KOPT-K1 (cell line): ENCODE results near the gene CKAP2L.

Experiments used
- H3K27ac ChIP-seq: fragments of 200-600 bp; sonication (generic); 2 replicates; pipeline ENCODE4 v1.5.1; 2016; ENCODE audit warnings: antibody characterized with exemption, mild to moderate bottlenecking, low read depth, low read length; ENCODE audit not compliant: poor library complexity, severe bottlenecking
- H3K36me3 ChIP-seq: fragments of 200-600 bp; sonication (generic); 2 replicates; pipeline ENCODE4 v1.5.1; 2017; ENCODE audit warnings: antibody characterized with exemption, mild to moderate bottlenecking, low read length, moderate library complexity; ENCODE audit not compliant: insufficient read depth
- H3K9me3 ChIP-seq: fragments of 200-600 bp; sonication (generic); 2 replicates; pipeline ENCODE4 v1.5.1; 2017; ENCODE audit warnings: antibody characterized with exemption, low read length, mild to moderate bottlenecking; ENCODE audit not compliant: insufficient read depth, poor library complexity, severe bottlenecking

CKAP2L gene

DNA sequence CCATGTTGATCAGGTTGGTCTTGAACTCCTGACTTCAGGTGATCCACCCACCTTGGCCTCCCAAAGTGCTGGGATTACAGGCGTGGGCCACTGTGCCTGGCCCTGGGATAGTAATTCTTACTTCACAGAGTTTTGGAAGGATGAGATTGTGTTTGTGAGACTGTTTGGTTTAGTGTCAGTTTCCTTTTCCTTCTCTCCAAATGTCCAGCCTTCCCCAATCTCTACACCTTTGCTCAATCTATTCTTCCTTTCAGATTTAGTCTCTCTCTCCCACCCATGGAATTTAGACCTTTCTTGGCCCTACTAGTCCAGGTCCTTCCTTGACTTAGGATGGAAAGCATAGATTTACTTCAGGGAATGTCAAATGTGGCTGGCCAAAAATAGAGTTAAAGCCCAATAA lies 32.1 kb upstream of the CKAP2L start:
- Histone ChIP-seq H3K27ac (no peak overlapping the region), H3K9me3 (no peaks in the 10 kb centered on the region), H3K36me3 (no peaks in the 10 kb centered on the region)

DNA sequence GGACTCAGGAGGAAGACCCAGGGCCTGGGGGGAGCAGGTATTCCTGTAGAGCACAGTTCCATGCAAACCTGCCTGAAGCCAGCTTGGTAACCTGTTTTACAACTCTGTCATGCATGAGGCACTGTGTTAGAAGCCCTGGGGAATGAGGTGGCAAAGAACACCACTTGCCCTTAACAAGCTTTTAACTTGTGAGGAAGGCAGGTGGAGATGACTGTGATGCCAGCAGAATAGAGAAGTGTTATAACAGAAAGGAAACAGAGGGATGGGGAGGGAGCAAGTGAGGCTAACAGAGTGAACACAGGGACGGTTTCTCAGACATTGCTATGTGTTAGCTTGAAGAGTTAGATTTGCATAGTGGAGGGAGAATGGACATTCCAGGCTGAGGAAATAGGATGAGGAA lies 31.4 kb upstream of the CKAP2L start:
- Histone ChIP-seq H3K9me3 (no peaks in the 10 kb centered on the region), H3K27ac (no peak overlapping the region), H3K36me3 (no peaks in the 10 kb centered on the region)

DNA sequence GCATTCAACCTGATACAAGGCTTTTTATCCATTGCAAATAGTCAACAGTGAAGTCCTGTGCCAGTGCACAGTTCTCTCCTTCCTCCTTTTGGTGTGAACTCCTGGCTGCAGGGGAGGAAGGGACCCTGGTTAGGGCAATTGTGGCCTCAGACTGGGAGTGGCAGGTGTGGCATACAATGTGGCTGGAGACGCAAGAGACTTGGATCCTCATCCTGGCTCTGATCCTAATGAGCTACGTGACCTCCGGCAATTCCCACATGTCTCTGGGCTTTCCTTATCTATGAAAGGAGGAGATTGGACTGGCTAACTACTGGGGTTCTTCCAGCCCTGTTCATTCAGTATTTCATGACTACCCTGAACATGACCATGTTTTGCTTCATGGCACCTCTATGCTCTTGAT lies 30.4 kb upstream of the CKAP2L start:
- Histone ChIP-seq H3K27ac (no peak overlapping the region), H3K9me3 (no peaks in the 10 kb centered on the region), H3K36me3 (no peaks in the 10 kb centered on the region)

GRCh38 chr2:112794131-112794733 lies 29.8 kb upstream of the CKAP2L start:
- Histone ChIP-seq H3K36me3 (no peaks in the 10 kb centered on the region), H3K27ac (no peak overlapping the region), H3K9me3 (no peaks in the 10 kb centered on the region)

GRCh38 chr2:112793449-112793978 lies 29.1 kb upstream of the CKAP2L start:
- Histone ChIP-seq H3K27ac (no peak overlapping the region), H3K9me3 (no peaks in the 10 kb centered on the region), H3K36me3 (no peaks in the 10 kb centered on the region)

DNA sequence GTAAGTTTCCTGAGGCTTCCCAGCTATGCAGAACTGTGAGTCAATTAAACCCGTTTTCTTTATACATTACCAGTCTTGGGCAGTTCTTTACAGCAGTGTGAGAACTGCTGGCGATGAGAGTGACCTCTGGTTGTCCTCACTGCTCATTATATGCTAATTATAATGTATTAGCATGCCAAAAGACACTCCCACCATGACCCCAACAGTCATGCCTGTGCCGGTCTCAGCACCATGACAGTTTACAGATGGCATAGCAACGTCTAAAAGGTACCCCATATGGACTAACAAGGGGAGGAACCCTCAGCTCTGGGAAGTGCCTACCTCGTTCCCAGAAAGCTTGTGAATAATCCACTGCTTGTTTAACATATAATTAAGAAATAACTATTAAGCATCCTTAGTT lies 28.0 kb upstream of the CKAP2L start:
- no peak overlapping the region for H3K27ac ChIP-seq

GRCh38 chr2:112791693-112792230 lies 27.4 kb upstream of the CKAP2L start:
- no peaks in the 10 kb centered on the region for H3K9me3 ChIP-seq
- no peaks in the 10 kb centered on the region for H3K36me3 ChIP-seq

More for the DNA sequence above, 28.0 kb upstream of the CKAP2L start:
- H3K9me3 ChIP-seq = no peaks in the 10 kb centered on the region
- no peaks in the 10 kb centered on the region for H3K36me3 ChIP-seq

GRCh38 chr2:112791019-112791418 lies 26.6 kb upstream of the CKAP2L start:
- Histone ChIP-seq H3K27ac (no peak overlapping the region), H3K36me3 (no peaks in the 10 kb centered on the region), H3K9me3 (no peaks in the 10 kb centered on the region)

More at GRCh38 chr2:112791693-112792230, 27.4 kb upstream of the CKAP2L start:
- H3K27ac ChIP-seq = no peak overlapping the region

GRCh38 chr2:112790305-112790704 lies 25.9 kb upstream of the CKAP2L start:
- Histone ChIP-seq H3K27ac (no peak overlapping the region), H3K36me3 (no peaks in the 10 kb centered on the region), H3K9me3 (no peaks in the 10 kb centered on the region)

DNA sequence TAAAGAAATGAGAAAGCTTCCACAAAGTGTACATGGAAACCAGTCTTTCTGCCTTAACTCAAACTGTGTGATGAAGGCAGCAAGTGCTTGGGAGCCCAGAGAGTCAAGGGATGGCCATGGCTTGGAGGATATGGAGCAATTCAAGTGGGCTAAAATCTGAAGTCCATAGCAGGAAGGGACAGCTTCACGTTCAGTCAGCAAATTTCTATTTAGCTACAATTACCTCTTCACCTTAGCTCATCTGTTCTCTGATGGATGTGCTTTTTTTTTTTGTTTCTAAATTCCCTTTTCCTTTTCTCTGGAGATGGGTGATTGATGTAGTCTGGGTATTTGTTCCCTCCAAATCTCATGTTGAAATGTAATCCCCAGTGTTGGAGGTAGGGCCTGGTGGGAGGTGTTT lies 24.8 kb upstream of the CKAP2L start:
- no peaks in the 10 kb centered on the region for H3K36me3 ChIP-seq
- no peaks in the 10 kb centered on the region for H3K9me3 ChIP-seq
- no peak overlapping the region for H3K27ac ChIP-seq

- Histone ChIP-seq H3K27ac (no peak overlapping the region), H3K36me3 (no peaks in the 10 kb centered on the region), H3K9me3 (no peaks in the 10 kb centered on the region)
Measured at GRCh38 chr2:112788653-112789052, 24.2 kb upstream of the CKAP2L start.

GRCh38 chr2:112787729-112788393 lies 23.5 kb upstream of the CKAP2L start:
- no peaks in the 10 kb centered on the region for H3K9me3 ChIP-seq
- no peak overlapping the region for H3K27ac ChIP-seq
- H3K36me3 ChIP-seq = no peaks in the 10 kb centered on the region

DNA sequence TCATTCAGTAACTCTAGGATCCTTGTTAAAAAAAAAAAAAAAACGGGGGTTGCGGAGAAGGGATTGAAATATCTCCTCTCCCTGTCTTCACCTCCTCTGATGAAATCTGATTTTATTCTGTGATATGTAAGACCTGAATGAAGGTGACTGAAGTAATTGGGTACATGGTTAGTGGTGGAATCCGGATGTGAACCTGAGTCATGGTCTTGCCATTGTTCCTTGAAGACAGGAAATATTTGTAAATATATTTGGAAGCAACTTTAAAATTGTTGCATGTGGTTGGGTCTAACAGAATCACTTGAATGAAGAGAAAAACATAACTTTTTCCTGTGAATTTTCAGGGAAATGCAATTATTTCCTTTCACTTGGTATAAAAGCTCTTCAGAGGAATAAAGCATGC lies 22.9 kb upstream of the CKAP2L start:
- Histone ChIP-seq H3K9me3 (no peaks in the 10 kb centered on the region), H3K36me3 (no peaks in the 10 kb centered on the region), H3K27ac (no peak overlapping the region)

DNA sequence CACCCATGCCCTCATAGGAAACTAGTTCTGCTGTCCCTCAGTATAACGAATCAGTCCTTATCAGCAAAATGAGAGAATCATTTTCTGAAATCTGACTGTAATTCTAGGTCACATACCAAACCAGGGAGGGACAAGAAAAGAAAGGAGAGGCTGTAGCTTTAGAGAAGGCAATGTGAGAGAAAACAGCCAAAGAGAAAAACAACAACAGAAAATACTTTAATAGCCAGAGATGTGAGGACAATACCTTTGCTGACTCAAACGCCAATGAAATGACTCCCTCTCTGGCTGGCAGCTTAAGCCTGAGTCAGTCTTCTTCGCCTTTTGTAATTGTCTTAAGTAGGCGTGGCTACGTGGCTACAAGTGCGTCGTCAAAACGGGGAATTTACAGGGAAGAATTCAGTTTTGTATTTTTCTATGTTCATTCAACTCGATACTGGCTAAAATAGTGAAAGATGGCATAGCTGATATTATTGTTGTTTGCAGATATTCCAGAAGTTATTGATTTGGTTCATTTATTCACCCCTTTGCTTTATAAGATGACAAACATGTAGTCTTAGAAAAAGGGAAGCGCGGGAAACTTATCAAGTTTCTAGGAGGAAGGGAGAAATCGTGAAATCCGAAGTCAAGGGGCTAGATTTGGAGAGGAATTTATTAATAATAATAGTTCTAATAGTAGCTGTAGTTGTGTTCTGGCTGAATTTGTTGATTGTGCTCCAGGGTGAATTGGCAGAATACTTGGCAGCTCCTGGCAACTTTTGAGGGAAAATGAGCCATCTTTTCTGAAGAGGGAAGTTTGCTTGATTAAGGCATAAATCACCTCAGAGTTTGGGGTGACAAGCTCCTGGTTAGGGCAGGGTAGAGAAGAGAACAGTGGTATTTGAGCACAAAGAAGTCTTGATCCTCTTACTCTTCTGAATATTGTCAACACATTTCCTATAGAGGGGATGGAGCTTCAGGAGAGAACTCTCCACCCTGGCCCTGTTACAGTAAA lies 20.1 kb upstream of the CKAP2L start, which contains the start of gene IL1A:
IL1A (minus strand) TSS at position 295 of the 991 bp plus-strand sequence. CDS start 723 bp downstream, outside the sequence.
- Histone ChIP-seq H3K27ac (no peak within 1 kb of the TSS), H3K36me3 (no peaks in the 10 kb centered on the region), H3K9me3 (no peaks in the 10 kb centered on the region)
